Measurements from ENCODE around the gene MAF.

Gene MAF

GRCh38 chr16:79600638-79601091 is at the start of gene MAF:
MAF (minus strand) TSS chr16:79600737; CDS start chr16:79599902, 835 bp downstream.
- peak; percentile 64 for DNase-seq (ENCODE audit: low read depth)

DNA sequence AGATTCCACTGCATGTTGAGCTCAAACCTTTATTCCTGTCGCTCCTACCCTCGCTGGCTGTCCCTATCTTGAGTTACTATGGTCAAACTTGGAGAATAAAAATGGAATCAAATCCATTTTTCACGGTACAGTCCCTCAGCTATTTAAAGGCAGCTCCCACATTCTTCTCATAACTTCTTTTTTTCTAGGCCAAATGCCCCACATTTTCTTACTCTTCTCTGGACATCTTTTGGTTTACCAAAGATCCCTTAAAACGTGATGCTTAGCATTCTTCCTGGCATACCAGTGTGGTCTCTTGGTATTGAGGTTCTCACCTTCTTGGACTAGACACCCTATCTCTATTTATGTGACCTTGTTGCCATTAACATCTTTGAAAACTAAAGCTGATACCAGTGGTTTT is 48.3 kb upstream of the MAF start:
- DNase-seq (ENCODE audit: low read depth): no peak

GRCh38 chr16:79647586-79647985 is 47.0 kb upstream of the MAF start:
- no peak for DNase-seq (ENCODE audit: low read depth)

DNA sequence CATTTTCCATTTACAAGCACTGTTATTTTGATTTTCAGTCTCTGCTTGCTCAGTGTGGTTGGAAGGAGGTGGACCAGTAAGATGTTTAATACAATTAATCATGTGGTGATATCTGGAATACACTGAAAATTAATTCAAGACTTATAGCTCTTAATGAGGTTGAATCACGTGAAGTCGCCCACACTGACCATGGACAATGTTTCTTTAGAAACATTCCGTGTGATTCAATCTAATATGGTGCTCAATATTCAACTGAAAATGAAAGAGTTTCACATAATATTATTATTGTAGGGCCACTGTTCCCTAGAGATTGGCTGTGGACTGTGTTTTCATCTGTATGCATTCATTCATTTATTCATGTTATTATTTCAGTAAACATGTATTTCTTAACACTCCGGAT is 45.2 kb upstream of the MAF start:
- DNase-seq (ENCODE audit: low read depth): no peak

- DNase-seq (ENCODE audit: low read depth): no peak
Measured at GRCh38 chr16:79644971-79645667, 44.6 kb upstream of the MAF start.

DNA sequence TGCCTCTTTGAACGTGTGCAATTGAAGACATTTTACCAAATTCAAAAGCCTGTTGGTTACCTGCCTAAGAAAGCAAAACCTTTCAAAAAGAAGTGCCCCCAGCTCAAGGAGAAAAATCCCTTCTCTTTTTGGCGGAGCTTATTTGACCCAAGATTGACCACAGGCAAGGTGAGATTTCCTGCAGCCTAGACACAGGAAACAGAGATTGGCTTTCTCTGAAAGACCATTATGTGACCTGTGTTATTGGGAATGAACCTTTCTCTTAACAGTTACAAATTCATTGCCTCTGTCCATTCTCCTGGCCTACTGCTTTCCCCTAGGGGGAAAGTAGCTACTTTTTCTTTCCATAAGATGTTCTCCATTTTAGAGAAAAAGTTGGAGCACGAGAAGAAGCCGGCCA is 42.1 kb upstream of the MAF start:
- no peak for DNase-seq (ENCODE audit: low read depth)

DNA sequence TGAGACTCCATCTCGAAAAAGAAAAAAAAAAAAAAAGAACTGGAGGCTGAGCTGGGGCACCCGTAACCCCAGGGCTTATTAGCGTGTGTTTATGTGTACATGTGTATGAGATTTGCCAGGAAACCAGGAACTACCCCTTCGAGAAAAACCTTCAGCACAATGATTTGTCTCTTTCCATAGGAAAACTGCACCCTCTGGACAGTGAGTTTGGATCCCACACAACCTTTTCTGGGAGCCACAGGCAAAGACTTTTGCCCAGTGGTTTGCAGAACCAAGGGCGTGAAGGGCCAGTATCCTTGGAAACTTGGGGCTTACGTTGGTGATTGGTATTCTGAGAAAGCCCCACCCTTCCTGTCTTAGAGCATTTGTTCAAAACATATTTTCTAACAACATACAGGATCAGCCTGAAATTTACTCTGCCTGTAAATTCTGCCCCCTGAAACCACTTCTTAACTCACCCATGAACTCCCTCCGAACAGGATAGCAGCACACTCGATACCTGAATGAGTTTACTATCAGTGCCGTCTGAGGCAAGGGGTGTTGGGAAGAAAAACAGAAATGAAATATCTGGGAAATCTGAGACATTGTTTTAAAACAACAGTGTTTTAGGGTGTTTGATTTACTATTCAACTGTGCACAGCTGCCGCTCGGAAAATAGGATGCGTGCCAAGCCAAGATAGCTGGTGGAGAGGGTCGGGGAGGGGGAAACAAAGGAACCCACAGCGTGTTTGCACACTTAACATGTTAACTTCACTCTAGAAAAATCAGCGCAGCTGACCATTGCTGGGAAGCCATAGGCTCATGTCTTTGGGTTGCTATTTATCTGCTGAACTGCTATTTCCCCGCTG is 40.2 kb upstream of the MAF start:
- DNase-seq (ENCODE audit: low read depth): no peak

DNA sequence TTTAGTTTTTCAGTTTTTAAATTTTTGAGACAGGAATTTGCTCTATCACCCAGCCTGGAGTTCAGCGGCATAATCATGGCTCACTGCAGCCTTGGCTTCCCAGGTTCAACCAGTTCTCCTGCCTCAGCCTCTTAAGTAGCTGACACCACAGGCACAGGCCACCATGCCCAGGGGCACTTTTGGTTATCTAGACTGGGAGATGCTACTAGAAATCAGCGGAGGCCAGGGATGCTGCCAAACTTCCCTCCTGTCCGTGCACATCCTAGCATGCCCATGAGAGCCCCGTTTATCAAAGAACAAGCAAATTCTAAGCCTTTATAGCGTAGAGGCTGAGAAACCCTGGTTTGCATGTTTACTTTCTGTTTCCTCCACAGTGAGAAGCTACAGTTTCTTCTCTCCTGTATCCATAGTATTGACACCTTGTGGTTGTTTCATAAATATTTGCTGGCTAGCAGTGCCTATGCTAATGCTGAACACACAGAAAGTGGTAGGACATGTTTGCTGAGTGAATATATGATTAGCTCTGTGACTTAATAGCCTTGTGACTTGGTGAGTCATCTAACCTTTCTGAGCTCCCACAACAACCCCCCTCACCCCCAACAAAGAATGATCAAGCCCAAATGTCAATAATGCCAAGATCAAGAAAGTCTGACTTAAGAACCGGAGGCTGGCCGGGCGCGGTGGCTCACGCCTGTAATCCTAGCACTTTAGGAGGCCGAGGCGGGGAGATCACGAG is 39.2 kb upstream of the MAF start:
- DNase-seq (ENCODE audit: low read depth): no peak

- DNase-seq (ENCODE audit: low read depth): no peak
Measured at GRCh38 chr16:79638386-79638785, 37.8 kb upstream of the MAF start.

DNA sequence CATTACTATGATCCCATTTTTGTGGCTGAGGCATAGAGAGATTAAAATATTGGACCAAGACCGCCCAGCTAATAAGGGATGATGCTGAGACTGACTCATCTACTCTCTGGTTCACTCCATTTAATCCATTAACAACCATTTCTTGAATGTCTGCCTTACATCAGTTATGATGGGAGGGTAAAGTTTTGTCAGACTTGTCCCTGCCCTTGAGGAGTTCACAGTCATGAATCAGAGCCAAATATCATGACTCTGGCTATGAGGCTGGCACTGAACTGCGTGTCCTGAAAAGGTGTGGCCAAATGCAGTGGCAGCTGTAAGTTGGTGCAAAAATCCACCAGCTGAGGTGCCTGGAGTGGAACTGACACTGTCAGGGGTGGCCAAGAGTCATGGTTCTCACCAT is 35.0 kb upstream of the MAF start:
- DNase-seq (ENCODE audit: low read depth): no peak

DNA sequence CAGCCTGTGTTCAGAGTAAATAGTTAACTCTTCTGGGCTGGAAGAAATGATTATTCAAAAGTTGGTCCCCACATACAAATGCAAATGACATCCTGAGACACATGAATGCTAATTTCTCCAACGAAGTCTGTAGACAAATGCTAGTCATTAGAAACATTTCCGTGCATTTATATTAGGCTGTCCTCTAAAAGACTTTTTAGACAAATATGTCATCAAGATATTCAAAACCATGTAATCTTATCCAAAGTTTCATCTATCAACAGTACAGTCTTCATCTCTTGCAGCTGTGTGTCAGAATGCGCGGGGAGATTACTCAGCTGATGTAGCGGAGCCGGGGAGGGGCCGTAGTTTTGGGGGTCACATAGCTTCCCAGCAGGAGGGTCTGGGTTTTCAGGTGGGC is 33.8 kb upstream of the MAF start:
- DNase-seq (ENCODE audit: low read depth): no peak

GRCh38 chr16:79632289-79632688 is 31.8 kb upstream of the MAF start:
- no peak for DNase-seq (ENCODE audit: low read depth)

- no peak for DNase-seq (ENCODE audit: low read depth)
Measured at GRCh38 chr16:79628988-79629387, 28.5 kb upstream of the MAF start.

- DNase-seq (ENCODE audit: low read depth): peak; percentile 12
Measured at GRCh38 chr16:79628501-79628975, 28.0 kb upstream of the MAF start.

- no peak for DNase-seq (ENCODE audit: low read depth)
Measured at GRCh38 chr16:79627092-79627491, 26.6 kb upstream of the MAF start.

DNA sequence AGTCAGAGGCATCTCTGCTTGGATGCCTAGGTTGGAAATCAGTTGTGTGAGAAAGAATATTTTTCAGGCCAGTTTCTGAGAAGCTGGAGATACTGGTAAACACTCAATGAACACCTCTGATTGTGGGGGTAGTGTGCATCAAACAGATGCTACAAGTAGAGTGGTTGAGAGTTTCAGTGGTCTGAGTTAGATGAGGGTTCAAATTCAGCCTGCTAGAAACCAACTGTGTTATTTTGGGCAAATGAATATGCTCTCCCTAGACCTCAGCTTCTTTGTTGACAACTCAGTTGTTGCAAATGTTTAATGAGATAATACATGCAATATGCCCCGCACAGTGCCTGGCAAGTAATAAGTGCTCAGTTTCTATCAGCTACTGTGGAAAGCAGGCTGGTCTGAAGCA is 25.2 kb upstream of the MAF start:
- no peak for DNase-seq (ENCODE audit: low read depth)

- no peak for DNase-seq (ENCODE audit: low read depth)
Measured at GRCh38 chr16:79623824-79624223, 23.3 kb upstream of the MAF start.

GRCh38 chr16:79623062-79623461 is 22.5 kb upstream of the MAF start:
- no peak for DNase-seq (ENCODE audit: low read depth)

GRCh38 chr16:79621027-79621426 is 20.5 kb upstream of the MAF start:
- no peak for DNase-seq (ENCODE audit: low read depth)

GRCh38 chr16:79618692-79619050 is 18.1 kb upstream of the MAF start:
- no peak for DNase-seq (ENCODE audit: low read depth)

- no peak for DNase-seq (ENCODE audit: low read depth)
Measured at GRCh38 chr16:79618041-79618691, 17.6 kb upstream of the MAF start.

DNA sequence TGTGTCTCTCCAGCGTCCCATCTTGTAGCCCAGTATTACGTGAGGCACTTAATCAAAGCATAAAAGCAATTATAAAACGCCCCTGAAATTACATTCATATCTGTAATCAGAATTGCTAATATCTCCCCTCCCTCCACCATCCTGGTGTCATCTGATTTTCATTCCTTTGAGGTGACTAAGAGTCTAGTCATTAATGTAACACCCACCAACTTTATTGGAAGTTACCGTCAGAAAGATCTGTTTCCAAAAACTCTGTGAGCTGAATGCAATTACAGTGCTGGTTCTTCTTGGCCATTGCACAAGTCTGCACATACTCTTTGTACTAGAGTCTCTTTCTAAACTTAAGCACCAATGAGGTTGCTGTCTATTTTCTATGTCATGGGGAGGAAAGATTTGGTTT is 12.5 kb upstream of the MAF start:
- DNase-seq (ENCODE audit: low read depth): no peak

Data from activated gamma-delta T cell treated with anti-CD3 and anti-CD28 coated beads, Interleukin-2, amount 50 U/mL, for 16 hours (primary cell).